HG03045 (cell line): ENCODE measurements around the gene NBDY.
"Not testable (repeated sequence)": the region's sequence is repeated elsewhere in the genome, so short reads cannot be mapped to it uniquely, and the experiment has no call there.

Experiments
- ATAC-seq: cut with Tn5 transposase; IDR thresholded peaks from one replicate; pipeline ENCODE4 v1.9.1; 2021; ENCODE audit warnings: mild to moderate bottlenecking, moderate library complexity; ENCODE audit not compliant: unreplicated experiment

The NBDY gene

DNA sequence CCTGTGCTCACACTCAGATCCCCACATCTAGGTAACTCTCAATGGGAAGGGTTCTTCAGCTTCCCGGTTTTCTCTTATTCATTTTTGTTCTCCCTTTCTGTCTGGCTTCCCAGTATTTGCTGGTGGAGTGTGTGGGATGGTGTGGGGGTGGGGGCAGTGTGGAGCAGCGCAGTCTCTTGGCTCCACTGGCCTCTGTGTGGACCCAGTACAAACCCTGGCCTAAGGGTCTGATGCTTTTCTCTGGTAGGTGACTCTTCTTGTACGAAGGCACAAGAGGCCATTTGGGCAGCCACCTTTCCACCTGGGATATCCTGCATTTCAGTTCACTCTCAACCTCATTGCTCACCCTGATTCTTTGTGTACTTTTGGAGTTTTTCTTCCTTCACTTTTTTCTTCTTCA, 71.3 kb downstream of the NBDY start:
- ATAC-seq, result no peak

DNA sequence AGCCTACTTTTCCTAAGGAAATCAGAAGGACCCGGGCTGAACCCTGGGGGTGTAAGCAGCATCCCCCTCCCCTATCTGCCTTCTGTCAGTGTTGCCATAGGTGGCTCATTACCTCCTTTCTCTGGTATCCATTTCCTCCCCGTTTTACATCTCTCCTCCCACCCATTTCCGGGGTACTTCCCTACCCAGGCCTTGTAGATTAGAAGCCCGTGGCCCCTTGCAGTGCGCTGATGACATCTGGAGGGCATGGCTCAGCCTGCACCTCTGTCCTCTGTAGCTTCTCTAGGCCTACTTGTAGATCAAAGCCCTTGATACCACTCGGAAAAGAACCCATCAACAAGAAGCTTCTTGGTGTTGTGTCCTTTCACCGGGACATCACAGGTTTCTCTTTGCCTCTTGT, 71.8 kb downstream of the NBDY start:
- peak; percentile 91 for ATAC-seq

DNA sequence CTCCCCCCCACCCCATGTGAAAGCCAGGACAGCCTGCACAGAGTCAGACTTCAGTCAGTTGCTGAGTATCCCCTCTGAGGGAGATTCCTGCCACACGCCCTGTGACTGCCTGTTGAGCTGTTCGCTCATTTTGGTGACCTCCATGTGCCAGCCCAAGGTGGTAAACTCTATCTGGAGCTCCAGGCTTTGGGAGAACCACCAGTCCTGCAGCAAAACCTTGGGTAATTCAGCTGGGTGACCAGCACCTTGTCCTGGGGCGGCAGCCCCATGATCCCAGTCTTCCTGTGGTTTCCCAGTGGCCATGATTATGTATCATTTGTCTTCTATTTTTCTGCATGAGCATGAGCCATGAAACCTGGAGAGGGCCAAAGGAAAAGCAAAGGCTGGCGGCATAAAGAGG, 73.4 kb downstream of the NBDY start:
- no peak for ATAC-seq

DNA sequence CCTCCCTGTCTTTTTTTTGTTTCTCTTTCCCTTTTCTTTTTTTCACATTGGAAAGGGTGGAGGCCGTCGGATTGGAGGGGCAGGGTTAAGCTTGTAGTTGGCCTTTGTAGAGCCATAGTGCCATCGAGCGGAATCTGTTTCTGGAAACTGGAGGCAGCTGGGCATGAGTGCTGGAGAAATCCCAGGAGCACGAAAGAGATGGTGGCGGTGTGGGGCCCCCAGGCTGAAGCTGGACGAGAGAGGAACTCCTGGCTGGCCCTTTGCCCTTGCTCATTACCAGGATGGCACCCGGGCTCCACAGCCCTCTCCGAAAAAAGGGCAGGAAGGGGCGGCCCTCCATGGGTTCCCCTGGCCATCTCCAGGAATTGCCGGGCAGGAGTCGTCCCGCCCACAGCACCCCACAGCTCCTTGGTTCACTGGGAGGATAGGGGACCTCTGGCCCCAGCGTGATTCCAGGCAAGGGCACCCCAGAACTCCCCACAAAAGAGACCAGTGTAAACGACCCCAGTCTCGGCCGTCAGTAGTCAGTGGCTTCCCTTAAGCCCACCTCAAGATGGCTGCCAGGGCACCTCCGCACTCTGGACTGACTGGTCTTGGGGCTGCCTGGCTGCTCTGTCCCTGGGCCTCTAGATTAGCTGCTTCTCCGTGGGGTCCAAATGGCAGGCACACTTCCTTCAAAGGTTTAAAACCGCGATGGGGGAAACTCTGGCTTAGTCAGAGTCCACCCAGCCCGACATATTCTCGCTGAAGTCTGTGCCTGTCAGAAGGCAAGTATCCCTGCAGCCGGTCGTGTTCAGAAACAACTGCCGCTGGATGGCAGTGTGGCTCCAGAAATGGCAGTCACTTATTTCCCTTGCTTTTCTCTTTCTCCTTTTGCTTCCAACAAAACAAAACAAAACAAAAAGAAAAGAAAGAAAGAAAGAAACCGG, 74.1 kb downstream of the NBDY start:
- ATAC-seq, result no peak

DNA sequence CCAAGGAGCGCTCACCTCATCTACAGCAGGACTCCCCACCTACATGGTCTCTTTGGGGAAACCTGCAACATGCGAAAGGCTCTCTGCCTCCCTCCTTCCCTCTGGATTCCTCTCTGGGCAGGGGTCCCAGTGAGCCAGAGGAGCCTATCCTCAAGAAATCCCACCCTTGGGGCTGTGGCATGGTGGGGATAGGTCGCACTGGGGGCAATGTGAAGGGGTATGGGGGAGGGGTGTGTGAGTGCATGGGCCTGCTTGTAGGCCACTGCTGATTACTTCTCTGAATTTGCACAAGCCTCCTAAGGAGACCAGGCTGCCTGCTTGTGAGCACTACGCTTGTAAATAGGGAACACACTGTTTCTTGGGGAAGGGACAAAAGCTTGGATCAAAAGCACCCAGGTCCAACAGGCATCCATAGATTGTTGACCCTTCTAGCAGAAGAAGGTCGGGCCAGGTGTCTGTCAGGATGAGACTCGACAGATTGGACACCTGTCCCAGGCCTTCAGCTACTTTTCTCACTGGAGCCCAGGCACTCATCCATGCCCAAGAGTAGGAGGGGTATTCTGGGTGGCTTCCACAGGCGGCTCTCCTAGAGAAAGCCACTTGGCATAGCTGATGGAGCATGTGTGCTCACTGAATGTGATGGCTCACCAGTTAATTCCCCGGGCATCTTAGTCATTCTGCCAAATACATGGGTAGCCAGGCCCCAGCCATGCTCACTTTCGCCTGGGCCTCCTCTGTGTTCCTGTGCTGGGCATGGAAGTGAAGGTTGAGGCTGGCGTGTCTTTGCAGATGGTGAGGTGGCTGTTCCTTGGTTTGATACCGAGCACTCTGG, 75.0 kb downstream of the NBDY start:
- ATAC-seq, result no peak

DNA sequence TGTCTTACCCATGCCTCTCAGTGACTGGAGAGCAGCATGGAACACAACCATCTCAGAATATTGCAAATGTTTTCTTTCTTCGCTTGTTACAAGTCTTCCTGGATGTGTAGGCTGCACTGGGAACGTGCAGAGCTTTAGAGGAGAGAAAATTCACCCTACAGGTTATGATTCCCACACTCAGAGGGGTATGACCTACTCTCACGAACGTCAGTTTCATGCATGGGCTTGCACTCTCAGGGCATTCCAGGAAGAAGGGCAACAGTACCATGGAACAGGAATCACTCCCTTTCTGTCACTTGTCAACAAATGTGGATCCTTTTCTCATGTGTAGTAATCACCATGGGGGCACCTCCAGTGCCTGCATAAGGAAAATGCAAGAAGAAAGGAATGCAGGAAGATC, 75.8 kb downstream of the NBDY start:
- no peak for ATAC-seq

DNA sequence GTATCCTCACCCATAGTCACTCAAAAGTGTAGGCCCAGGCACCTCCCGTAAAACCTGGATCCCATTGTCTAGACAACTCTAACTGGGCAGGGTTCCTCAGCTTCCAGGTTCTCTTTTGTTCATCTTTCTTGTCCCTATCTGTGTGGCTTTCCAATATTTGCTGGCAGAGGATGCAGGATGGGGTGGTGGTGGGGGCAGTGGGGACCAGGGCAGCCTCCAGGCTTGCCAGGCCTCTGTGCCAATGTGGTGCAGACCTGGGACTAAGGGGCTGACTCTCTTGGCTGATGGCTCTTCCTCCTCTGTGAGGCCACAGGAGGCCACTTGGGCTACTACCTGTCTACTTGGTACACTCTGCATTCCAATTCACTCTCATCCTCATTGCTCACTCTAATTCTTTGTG, 76.4 kb downstream of the NBDY start:
- ATAC-seq, result no peak

DNA sequence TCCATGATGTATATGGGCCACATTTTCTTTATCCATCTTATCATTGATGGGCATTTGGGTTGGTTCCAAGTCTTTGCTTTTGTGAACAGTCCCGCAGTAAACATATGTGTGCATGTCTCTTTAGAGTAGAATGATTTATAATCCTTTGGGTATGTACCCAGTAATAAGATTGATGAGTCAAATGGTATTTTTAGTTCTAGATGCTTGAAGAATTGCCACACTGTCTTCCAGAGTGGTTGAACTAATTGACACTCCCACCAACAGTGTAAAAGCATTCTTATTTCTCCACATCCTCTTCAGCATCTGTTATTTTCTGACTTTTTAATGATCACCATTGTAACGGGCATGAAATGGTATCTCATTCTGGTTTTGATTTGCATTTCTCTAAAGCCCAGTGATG, 77.1 kb downstream of the NBDY start:
- ATAC-seq, result not testable (repeated sequence)

DNA sequence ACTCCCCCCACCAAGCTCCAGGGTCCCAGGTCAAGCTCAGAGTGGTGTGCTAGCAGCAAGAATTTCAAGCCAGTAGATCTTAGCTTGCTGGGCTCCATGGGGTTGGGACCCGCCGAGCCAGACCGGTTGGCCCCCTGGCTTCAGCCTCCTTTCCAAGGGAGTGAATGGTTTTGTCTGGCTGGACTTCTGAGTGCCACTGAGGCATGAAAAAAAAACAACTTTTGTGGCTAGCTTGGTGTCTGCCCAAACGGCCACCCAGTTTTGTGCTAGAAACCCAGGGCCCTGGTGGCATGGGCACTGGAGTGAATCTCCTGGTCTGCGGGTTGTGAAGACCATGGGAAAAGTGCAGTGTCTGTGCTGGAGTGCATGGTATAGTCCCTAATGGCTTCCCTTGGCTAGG, 82.6 kb downstream of the NBDY start:
- ATAC-seq, result no peak

DNA sequence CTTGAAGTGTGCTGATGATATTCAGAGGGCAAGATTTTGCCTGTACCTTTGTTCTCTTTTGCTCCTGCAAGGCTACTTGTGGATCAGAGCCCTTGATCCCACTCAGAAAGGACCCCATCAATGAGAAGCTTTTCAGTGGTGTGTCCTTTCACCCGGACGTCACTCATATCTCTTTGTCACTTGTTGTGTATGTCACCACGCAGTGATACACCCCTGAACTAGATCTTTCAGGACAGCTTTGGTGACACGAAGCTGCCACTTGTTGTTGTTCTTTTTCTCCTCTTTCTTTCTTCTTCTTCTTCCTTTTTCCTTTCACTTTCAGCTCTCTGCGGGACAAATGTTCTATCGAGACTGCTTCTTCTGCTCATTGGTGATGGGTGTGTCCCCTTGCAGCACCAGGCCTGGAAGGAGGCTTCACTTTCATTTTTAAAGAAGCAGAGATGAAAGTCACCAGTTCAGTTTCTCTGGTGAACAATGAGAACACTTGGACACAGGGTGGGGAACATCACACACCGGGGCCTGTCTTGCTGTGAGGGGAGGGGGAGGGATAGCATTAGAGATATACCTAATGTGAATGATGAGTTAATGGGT, 83.6 kb downstream of the NBDY start:
- peak; percentile 97 for ATAC-seq

DNA sequence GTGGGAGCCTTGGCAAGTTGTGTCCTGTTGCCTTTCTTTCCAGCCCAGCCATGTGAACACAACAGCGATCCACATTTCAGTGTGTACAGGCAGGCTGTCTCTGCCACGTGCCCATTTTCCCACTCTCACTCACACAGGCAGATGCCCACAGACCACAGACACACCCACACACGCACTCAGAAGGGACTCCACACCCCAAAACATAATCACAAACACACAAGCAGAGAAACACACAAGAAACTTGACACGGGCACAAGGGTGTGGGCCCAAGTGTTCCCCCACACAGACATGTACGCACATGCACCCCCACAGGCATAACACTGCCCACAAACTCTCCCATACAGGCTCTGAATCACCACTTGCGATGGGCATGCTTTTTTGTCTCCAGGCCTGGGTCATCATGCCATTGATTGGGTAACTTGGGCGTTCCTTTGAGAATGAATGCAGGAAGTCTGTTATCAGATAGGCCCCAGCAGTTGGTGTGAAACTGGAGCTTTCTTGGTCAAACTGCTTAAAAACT, 84.3 kb downstream of the NBDY start:
- no peak for ATAC-seq

DNA sequence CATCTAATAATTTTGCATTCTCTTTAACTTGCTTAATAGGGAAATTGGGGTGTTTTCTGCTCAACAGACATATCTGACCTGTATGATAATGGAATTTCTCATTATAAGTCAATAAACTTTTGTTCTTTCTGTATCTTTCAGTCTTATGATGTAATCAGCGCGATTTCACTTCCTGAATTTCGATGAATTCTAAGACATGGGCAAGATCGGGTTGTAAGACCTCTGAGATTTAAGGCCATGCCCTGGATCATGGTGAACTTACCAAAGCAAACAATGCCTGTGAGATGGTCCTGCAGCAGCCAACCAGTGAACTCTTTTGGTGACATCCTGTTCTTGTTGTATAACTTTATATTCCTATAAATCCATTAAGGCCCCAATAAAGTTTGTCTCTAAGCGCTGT, 88.1 kb downstream of the NBDY start:
- no peak for ATAC-seq

DNA sequence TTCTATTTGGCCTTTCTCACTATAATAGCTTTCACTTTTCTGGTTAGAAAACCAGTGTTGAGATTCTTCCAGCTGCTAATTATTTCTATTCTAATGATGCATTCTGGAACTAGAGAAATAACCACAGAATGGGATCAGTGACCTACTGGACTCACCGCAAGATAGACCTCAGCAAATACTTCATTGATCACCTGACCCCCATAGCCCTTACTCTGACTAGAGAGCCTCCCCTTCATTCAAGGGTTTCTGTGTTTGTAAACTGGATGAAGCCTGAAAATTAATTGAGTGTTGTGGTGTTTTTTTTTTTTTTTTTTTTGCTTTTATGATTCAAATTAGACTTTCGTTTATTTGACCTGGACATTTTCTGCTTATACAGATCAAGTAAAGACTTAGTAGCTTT, 97.0 kb downstream of the NBDY start:
- ATAC-seq, result no peak

DNA sequence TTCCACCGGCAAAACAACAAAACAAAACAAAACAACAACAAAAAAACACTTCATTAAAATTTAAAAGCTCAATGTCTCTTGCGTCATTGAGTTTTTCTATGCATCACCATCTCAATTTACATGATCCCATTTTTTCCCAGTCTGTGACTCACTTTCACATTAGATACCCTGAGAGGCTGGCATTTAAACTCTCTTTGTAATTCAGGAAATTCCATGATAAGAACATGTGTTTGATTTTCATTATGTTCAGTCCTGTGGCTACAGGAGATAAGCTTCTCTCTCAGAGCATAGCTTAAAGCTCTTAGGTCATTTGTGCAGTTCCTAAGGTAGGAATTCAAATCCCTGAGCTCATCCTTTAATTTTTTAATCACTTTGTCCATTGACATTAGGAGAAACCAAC, 104.6 kb downstream of the NBDY start:
- ATAC-seq, result no peak

DNA sequence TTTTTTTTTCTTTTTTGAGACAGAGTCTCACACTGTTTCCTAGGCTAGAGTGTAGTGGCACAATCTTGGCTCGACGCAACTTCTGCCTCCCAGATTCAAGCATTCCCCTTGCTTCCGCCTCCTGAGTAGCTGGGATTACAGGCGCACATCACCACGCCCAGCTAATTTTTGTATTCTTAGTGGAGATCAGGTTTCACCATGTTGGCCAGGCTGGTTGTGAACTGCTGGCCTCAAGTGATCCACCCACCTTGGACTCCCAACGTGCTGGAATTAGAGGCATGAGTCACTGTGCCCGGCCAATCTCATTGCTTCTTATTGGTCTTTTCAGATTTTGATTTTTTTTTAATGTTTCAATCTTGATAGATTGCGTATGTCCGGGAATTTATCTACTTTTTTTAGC, 124.4 kb downstream of the NBDY start:
- no peak for ATAC-seq

DNA sequence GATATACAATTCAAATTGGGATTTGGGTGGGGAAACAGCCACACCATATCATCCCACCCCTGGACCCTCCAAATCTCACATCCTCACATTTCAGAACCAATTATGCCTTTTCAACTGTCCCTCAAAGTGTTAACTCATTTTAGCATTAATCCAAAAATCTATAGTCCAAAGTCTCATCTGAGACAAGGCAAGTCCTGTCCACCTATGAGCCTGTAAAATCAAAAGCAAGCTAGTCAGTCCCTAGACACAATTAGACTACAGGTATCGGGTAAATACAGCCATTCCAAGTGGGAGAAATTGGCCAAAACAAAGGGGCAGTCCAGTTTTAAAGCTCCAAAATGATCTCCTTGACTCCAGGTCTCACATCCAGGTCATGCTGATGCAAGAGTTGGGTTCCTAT, 128.0 kb downstream of the NBDY start:
- no peak for ATAC-seq

DNA sequence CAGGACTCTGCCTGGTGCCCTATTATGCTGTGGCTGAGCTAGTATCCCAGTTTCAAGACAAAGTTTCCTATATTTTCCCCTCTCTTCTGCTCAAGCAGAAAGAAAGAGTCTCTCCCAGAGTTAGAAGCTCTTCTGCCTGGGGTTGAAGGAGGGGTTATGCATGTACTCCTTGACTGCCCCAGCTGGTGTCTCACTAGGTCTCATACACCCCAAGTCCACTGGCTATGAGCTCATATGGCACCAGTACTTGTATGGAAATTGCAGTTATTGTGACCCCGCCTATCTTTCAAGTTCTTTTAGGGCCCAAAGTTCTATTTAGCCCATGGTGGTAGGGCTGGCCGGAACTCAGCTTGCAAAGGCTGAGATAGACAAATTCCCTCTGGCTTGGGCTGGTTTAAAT, 131.8 kb downstream of the NBDY start:
- no peak for ATAC-seq
